ENCODE measurements around the gene PUM1. TPM values are rescaled to one million over a fixed set of nuclear protein-coding genes. Genes with fewer than 3 reads are reported as not detected.
A peak's percentile ranks its signal among the peaks of the same experiment; 100 is the strongest.
"Not testable (repeated sequence)": the region's sequence is repeated elsewhere in the genome, so short reads cannot be mapped to it uniquely, and the experiment has no call there.

Gene PUM1, protein sequence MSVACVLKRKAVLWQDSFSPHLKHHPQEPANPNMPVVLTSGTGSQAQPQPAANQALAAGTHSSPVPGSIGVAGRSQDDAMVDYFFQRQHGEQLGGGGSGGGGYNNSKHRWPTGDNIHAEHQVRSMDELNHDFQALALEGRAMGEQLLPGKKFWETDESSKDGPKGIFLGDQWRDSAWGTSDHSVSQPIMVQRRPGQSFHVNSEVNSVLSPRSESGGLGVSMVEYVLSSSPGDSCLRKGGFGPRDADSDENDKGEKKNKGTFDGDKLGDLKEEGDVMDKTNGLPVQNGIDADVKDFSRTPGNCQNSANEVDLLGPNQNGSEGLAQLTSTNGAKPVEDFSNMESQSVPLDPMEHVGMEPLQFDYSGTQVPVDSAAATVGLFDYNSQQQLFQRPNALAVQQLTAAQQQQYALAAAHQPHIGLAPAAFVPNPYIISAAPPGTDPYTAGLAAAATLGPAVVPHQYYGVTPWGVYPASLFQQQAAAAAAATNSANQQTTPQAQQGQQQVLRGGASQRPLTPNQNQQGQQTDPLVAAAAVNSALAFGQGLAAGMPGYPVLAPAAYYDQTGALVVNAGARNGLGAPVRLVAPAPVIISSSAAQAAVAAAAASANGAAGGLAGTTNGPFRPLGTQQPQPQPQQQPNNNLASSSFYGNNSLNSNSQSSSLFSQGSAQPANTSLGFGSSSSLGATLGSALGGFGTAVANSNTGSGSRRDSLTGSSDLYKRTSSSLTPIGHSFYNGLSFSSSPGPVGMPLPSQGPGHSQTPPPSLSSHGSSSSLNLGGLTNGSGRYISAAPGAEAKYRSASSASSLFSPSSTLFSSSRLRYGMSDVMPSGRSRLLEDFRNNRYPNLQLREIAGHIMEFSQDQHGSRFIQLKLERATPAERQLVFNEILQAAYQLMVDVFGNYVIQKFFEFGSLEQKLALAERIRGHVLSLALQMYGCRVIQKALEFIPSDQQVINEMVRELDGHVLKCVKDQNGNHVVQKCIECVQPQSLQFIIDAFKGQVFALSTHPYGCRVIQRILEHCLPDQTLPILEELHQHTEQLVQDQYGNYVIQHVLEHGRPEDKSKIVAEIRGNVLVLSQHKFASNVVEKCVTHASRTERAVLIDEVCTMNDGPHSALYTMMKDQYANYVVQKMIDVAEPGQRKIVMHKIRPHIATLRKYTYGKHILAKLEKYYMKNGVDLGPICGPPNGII
- 25.7 and 30.4 TPM in 2 replicates for total RNA-seq (2014; rRNA removed; shearing (Covaris generic))

DNA sequence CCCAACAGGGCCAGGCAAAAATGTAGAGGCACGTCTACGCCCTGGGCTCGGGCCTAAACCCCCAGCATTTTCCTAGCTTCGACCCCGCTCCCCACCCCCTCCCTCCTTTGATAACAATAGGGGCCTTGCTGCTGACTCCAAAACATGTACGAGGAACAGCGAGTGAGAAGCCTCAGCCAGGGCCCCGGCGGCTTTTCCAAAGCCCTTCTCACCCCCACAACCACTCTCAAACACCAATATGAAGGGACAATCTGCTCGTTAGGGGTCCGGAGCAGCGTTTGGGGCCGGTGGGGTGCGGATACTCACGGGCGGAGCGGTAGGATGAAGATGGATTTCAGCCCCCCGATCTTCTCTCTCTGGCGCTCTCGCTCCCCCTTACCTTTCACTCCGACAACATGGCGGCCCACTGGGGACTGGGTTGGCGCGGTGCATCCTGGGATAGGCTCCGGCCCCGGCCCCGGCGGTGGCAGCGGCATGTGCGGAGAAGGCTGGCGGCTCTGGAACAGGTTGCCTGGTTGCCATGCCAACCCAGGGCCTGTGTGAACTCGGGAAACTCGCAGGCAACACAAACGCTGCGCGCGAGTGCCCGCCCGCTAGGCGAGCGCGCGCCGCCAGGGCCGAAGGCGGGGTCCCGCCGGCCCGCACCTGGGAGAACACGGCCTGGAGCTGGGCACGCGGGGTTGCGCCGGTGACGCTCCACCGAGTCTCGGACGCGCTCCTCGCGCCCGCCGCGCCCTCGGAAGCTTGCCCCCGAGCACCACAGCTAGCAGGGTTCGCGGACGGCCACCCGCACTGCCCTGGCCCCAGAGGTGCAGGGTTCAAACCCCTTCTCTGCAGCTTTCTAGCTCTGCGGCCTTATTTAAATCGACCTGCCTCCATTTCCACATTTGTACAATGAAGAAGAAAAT, at the start of gene PUM1:
PUM1 (minus strand) TSS at position 408 of the 908 bp plus-strand sequence. CDS start 6,151 bp downstream, outside the sequence.
- peak; percentile 90 for DNase-seq (ENCODE audit: low spot score)

DNA sequence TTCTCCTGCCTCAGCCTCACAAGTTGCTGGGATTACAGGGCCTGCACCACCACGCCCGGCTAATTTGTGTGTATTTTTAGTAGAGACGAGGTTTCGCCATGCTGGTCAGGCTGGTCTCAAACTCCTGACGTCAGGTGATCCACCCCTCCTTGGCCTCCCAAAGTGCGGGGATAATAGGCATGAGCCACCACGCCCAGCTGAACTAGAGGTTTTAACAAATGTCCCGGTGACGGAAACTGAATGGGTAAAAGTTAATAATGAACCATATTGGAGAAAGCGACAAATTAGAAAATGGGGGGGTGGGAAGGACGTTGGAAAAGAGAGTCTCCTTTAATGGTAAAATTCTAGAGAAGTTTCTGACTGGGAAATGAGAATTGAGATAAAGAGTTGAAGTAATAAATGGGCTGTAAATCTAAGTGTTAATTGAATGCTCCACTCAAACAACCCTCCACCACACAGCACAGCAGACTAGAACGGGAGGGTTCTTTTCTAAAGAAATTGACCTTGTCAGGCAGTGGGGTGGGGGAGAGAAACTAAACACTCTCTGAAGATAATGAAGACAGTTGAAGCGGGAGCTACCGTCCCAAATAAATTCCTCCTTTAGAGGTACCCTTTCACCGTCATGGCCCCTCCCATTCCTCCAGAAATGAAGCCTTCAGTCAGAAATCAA, 46.9 kb upstream of the PUM1 start:
- DNase-seq (ENCODE audit: low spot score) = no peak

DNA sequence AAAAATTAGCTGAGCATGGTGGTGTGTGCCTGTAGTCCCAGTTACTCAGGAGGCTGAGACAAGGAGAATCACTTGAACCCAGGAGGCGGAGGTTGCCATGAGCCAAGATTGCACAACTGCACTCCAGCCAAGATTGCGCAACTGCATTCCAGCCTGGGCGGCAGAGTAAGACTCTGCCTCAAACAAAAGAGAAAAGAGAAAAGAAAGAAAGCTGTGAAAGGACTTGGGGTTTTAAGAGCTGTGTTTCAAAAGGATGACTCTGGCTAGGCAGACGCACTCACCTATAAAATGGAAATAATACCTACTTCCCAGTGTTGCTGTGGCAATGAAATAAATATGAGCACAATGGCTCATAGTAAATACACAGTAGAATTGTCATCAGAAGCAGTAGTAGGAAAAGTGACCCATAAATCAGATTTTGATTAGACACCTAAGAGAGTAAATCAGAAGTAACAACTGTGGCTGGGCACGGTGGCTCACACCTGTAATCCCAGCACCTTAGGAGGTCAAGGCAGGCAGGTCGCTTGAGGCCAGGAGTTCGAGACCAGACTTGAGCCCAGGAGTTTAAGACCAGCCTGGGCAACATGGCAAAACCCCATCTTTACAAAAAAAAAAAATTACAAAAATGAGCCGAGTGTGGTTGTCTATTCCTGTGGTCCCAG, 45.9 kb upstream of the PUM1 start:
- peak; percentile 4 for DNase-seq (ENCODE audit: low spot score)

DNA sequence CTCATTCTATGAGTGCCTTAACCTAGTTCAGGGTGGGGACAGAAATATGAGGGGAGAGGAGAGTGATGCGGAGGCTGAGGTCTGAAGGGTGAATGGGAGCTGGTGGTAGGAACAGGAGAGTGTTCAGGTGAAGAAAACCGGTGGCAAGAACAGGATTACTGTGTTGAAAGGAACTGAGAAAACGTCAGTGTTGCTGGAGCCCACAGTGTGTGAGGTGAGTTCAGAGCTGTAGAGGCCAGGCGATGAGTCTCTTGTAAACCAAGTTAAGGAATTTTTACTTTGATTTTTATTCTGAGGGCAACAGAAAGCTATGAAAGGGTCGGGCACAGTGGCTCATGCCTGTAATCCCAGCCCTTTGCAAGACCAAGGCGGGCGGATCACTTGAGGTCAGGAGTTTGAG, 45.3 kb upstream of the PUM1 start:
- DNase-seq (ENCODE audit: low spot score) = no peak

DNA sequence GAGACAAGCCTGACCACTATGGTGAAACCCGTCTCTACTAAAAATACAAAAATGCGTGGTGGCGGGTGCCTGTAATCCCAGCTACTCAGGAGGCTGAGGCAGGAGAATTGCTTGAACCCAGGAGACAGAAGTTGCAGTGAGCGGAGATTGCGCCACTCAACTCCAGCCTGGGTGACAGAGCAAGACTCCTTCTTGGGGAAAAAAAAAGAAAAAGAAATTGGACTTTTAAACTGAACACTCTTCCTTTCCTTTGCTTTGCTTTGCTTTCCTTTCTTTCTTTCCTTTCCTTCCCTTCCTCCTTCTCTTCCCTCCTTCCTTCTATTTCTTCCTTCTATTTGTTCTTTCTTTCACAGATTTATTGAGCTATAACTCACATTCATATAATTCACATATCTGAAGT, 43.3 kb upstream of the PUM1 start:
- DNase-seq (ENCODE audit: low spot score) = no peak

DNA sequence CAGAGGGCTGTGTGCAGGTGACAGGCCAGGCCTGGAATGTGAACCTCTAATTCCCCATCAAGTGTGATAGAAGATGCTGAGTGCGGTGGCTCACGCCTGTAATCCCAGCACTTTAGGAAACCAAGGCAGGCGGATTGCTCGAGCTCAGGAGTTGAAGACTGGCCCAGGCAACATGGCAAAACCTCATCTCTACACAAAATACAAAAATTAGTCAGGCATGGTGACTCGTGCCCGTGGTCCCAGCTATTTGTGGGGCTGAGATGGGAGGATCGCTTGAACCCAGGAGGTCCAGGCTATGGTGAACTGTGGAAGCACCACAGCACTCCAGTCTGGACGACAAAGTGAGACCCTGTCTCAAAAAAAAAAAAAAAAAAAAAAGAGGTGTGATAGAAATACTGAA, 40.1 kb upstream of the PUM1 start:
- no peak for DNase-seq (ENCODE audit: low spot score)

DNA sequence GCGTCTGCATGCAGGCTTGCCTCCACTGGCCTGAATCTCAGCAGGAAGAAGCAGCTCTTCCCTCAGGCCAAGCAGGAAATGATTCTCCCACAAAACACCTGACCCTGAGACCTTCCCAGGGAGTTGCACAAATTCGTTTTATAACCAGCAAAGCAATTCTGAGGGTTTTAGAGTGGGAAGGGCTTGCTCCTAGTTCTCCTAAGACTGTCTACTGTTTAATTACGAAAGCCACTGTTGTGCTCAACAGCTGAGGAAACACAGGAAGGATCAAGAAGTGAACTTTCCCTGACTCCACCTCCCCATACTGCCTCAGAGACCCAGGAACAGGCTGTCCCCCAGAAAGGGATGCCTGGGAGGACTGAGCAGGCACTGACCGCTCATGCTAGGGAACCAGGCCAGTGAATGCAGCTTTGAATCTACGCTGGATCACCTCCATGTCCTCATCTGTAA, 37.0 kb upstream of the PUM1 start:
- peak; percentile 49 for DNase-seq (ENCODE audit: low spot score)

DNA sequence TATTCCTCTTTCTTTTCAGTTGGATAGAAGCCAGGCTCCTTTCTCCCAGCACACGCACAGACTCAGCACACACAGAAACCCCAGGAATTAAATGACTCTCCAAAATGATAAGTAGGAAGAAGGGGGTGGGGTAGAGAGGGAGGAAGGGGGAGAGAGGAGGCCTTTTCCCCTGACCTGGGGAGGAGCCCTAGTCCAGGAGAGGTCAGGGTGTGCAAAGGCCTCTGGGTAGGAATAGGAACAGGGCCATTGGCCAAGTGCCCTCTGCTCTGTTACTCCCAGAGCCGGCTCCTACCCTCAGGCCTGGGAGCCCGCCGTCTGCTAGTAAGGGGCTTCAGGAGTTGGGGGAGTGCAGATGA, 35.6 kb upstream of the PUM1 start:
- peak; percentile 8 for DNase-seq (ENCODE audit: low spot score)

DNA sequence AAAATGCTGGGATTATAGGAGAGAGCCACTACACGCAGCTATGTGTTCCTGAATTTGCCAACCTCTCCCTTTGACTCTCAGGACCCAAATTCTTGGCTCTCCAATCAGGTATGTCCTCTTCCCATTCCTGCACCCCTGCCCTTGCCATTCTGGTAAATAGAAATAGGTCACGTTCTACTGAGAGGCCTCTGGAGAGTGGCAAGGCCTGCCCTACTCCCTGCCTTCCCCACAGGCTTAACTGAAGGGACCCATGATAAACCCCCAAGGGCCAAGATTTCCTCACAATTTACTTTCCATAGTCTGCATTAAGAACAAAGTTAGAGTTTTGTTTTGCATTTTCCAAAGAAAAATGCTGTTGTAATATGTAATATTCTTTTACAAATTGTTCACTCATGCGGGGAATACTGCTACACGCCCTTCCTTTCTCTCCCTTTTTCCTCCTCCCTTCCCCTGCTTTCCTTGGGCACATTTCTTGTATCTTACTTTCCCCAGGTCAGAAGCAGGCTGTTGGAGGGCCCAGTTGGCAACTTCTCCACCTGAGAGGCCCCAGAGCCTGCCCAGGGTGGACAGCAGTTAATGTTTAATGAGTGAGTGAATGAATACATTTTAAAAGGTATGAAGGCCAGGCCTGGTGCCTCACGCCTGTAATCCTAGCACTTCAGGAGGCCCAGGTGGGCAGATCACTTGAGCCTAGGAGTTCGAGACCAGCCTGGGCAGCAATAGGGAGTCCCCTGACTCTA, 33.9 kb upstream of the PUM1 start:
- DNase-seq (ENCODE audit: low spot score) = no peak

DNA sequence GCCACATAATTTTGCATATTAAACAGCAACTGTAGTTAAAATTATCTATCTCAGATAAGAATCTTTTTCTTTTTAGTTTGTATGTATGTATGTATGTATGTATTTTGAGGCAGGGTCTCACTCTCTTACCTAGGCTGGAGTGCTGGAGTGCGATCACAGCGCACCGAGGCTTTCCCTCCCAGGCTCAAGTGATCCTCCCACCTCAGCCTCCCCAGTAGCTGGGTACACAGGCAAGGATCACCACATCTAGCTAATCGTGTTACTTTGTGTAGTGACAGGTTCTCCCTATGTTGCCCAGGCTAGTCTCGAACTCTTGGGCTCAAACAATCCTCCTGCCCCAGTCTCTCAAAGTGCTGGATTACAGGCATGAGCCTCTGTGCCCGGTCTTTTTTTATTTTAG, 30.5 kb upstream of the PUM1 start:
- no peak for DNase-seq (ENCODE audit: low spot score)

DNA sequence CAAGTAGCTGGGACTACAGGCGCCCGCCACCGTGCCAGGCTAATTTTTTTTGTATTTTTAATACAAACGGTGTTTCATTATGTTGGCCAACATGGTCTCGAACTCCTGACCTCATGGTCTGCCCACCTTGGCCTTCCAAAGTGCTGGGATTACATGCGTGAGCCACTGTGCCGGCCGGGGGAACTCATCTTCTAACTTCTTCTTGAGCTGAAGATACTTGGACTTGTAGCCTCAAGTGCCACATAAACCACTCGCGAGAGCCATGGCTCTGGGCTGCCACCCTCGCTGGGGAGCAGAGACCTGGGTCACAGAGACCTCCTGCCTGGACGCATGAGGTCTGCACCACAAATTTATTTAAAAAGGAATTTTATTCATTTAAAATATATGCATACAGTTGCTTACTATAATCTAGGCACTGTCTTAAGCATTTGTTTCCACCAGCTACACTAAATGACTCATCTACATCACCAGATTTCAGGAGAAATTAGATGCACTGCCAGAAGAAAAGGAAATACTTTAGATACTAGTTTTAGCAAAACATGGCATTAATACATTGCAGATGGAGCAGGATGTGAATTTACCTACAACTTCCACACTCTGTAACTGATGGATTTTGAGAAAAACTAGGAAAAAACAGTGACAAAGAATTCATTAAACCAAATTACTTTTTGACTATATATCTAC, 29.9 kb upstream of the PUM1 start:
- DNase-seq (ENCODE audit: low spot score) = peak; percentile 11

DNA sequence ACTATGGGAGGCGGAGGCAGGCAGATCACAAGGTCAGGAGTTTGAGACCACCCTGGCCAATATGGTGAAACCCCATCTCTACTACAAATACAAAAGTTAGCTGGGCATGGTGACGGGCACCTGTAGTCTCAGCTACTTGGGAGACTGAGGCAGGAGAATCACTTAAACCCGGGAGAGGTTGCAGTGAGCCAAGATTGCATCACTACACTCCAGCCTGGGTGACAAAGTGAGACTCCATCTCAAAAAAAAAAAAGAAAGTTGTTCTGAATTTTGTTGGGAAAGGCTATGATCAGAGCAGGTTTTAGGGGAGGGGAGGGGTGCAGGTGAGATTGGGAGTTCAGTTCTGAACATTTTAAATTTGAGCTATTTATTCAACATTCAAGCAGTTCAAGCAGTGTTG, 22.6 kb upstream of the PUM1 start:
- not testable (repeated sequence) for DNase-seq (ENCODE audit: low spot score)

DNA sequence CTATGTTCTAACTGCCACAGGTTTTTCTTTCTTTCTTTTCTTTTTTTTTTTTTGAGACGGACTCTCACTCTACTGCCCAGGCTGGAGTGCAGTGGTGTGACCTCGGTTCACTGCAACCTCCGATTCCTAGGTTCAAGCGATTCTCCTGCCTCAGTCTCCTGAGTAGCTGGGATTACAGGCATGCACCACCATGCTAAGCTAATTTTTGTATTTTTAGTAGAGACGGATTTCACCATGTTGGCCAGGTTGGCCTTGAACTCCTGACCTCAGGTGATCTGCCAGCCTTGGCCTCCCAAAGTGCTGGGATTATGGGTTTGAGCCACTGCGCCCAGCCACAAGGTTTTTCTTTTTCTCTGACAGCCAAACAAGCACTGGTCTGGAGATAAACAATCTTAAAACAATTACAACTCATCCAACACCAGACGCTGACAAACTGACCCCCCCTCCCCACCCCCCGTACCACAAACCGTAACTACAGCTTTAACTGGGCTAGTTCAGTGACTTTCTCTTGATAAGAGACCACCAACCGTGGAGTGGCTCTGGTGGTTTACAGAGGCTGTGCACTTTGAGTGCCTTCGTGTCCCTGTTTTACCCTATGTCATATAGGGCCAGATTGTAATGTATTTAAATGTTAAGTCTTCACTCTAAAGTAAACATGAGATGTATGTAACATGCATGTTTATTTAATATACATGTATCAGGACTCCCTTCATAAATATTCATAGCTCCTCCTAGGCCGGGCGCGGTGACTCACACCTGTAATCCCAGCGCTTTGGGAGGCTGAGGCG, 19.5 kb upstream of the PUM1 start:
- DNase-seq (ENCODE audit: low spot score) = no peak

DNA sequence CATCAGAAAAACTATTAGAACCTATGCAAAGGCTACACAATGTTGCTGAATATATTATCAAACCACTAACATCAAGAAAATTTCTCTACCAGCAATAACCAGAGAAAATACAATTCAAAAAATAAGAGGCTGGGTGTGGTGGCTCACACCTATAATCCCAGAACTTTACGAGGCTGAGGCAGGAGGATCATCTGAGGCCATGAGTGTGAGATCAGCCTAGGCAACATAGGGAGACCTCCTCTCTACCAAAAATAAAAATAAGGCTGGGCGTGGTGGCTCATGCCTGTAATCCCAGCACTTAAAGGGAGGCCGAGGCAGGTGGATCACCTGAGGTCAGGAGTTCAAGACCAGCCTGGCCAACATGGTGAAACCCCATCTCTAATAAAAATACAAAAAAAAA, 16.9 kb upstream of the PUM1 start:
- DNase-seq (ENCODE audit: low spot score) = no peak

DNA sequence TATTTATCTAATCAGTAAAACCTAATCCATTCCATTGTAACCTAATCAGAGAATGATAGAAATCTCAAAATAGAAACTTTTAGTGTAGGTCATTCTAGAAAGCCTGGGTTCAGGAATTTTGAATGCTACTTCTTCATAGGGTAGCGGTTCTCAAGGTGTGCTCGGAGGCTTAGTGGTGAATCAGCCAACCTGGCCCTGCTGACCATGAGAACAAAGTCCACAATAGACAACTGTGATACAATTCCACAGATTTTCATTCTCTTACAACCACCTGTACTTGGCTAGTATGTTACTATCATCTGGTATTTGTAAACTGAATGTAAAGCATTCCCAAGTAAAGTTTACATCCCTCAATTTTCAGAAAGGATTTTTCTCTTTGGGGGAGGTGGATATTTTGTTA, 7.5 kb upstream of the PUM1 start:
- DNase-seq (ENCODE audit: low spot score) = no peak

DNA sequence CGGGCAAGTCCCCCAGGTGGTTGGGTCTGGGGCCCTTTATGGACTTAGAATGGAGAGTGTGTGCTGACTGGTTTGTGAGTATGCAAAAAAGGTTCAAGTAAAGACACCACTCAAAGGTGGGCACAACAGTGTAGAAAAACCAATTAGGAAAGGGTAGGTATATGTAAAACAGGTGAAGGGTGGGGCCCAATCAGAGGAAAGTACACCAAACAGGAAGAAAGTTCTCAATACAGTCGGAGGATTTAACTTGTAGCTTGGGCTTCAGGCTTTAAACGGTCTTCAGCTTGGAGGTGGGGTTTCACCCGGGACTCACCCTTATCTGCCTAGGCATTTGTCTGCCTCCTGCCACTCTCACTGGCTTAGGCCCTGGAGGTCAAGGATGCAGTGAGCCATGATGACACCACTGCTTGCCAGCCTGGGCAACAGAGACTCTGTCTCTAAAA, 6.8 kb upstream of the PUM1 start:
- no peak for DNase-seq (ENCODE audit: low spot score)

DNA sequence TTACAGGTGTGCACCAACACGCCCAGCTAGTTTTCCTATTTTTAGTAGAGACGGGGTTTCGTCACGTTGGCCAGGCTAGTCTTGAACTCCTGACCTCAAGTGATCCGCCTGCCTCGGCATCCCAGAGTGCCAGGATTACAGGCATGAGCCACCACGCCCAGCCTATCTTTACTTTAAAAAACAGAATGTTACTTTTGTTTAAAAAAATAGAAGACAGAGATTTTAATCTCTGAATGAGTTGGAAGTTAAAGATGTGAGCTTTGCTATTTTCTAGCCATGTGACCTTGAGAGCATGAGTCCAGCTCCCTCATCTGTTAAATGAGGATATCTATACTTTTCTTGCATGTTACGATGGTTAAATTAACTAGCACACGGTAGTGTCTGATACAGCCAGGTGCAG, 3.9 kb upstream of the PUM1 start:
- no peak for DNase-seq (ENCODE audit: low spot score)
